Gastroesophageal sphincter (tissue), 4 donors: ENCODE measurements around the gene IL12B. TPM values are rescaled to one million over a fixed set of nuclear protein-coding genes. Genes with fewer than 3 reads are reported as not detected.
A peak's percentile ranks its signal among the peaks of the same experiment; 100 is the strongest.
"Not testable (repeated sequence)": the region's sequence is repeated elsewhere in the genome, so short reads cannot be mapped to it uniquely, and the experiment has no call there.

ENCODE experiments used
- ATAC-seq: fragments of 150-250 bp; one replicate; pipeline ENCODE4 v1.9.1; 2016; ENCODE audit warnings: mild to moderate bottlenecking, moderate library complexity
- H3K27ac ChIP-seq, 4 donors: fragments of 200-600 bp; sonication (generic) in 3 of 4; 1 replicate in 3 of 4; 2 replicates in 1 of 4; pipeline ENCODE4 v1.5.1; 2016 to 2019
- H3K27me3 ChIP-seq: fragments of 200-600 bp; sonication (generic); one replicate; pipeline ENCODE4 v1.5.1; 2019
- H3K36me3 ChIP-seq, 2 donors: fragments of 200-600 bp; sonication (generic); one replicate each; pipeline ENCODE4 v1.5.1; 2019; ENCODE audit warnings: control low read depth in 1 of 2
- H3K4me1 ChIP-seq, 3 donors: fragments of 200-600 bp; sonication (generic); 1 replicate in 2 of 3; 2 replicates in 1 of 3; pipeline ENCODE4 v1.5.1; 2016 to 2019; ENCODE audit warnings: control low read depth in 2 of 3
- H3K4me3 ChIP-seq, 2 donors: fragments of 200-600 bp; sonication (generic); one replicate each; pipeline ENCODE4 v1.5.1; 2019; ENCODE audit warnings: mild to moderate bottlenecking in 1 of 2, moderate library complexity in 1 of 2
- H3K9me3 ChIP-seq, 3 donors: fragments of 200-600 bp; sonication (generic); one replicate each; pipeline ENCODE4 v1.5.1; 2017 to 2019; ENCODE audit warnings: control low read depth in 2 of 3
- EP300 ChIP-seq: sonication (generic); formaldehyde crosslinking; IDR thresholded peaks from one replicate; pipeline ENCODE4 v1.6.1; 2017; ENCODE audit warnings: antibody characterized with exemption, mild to moderate bottlenecking
- POLR2A ChIP-seq, 2 donors: fragments of 450-650 bp; IDR thresholded peaks; one replicate each; pipeline ENCODE4 v1.6.1; 2017; ENCODE audit warnings: antibody characterized with exemption in 2 of 2, mild to moderate bottlenecking in 2 of 2, moderate library complexity in 1 of 2
- POLR2AphosphoS5 ChIP-seq: sonication (generic); formaldehyde crosslinking; IDR thresholded peaks from one replicate; pipeline ENCODE4 v1.6.1; 2017; ENCODE audit warnings: antibody characterized with exemption
- WGBS, 2 donors: methylation state at CpG; one replicate each; pipeline ENCODE4 v1.1.5; 2018; ENCODE audit warnings: low coverage in 1 of 2; 5-methylcytosine and 5-hydroxymethylcytosine counted together
- total RNA-seq, 4 donors: library from RNA; depleted of rRNA; stranded (reverse); fragments of >200 nt; gene quantifications; one replicate each; pipeline ENCODE4 v1.1.0, GENCODE V29; 2016
- TF ChIP-seq, protein P1 (sequence below), 4 experiments: fragments of 200-600 bp in 2 of 4; fragments of 450-650 bp in 2 of 4; sonication (generic) in 1 of 4; IDR thresholded peaks; one replicate each; pipeline ENCODE4 v1.5.1; 2017 to 2019; ENCODE audit warnings: antibody characterized with exemption in 4 of 4, mild to moderate bottlenecking in 2 of 4, moderate library complexity in 2 of 4

IL12B gene
- total RNA-seq: not detected

DNA sequence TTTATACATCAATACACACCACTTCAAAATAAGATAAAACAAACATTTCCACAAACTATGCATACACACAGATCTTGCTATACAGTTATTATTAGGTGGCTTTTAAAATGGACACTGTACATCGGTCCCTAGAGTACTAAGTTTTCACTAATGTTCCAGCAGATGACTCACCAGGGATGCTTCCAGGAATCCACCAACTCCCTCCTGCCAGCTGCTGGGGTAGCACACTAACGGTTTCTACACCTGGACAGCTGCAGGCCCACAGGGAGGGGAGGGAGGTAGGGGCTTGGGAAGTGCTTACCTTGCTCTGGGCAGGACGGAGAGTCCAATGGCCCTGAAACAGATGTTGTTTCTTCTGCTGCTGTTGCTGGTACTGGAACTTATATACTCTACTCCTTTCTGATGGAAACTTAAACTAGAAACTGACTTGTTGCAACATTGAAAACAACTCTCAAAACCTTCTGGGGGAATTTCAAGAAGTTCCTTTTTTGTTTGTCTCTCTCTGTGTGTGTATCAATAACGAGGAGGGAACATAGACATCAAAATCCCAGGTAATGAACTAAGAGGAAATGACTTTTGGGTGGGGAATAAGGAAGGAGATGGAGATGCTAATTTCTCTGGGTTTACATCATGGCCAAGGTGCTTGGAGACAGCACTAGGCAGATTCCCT, at the start of gene IL12B:
TSS of gene IL12B (minus strand) at position 357 of the 670 bp plus-strand sequence. CDS start 3,705 bp downstream, outside the sequence.
- 41 to 50% methylated on average over 1 to 2 of the region's 4 CpGs for WGBS, 2 donors
- Histone ChIP-seq H3K27me3 (peaks cover 56% of the 10 kb centered on the region), H3K36me3 (no peaks in the 10 kb centered on the region), H3K4me3 (peak within 1 kb of the TSS in 1 of 2 donors; percentile 44), H3K9me3 (no peaks in the 10 kb centered on the region), H3K4me1 (peaks cover 0 to 11% (median 3%) of the 10 kb centered on the region in 3 donors), H3K27ac (peak within 1 kb of the TSS in 1 of 4 donors; percentile 63)
- TF ChIP-seq, protein P1, sequence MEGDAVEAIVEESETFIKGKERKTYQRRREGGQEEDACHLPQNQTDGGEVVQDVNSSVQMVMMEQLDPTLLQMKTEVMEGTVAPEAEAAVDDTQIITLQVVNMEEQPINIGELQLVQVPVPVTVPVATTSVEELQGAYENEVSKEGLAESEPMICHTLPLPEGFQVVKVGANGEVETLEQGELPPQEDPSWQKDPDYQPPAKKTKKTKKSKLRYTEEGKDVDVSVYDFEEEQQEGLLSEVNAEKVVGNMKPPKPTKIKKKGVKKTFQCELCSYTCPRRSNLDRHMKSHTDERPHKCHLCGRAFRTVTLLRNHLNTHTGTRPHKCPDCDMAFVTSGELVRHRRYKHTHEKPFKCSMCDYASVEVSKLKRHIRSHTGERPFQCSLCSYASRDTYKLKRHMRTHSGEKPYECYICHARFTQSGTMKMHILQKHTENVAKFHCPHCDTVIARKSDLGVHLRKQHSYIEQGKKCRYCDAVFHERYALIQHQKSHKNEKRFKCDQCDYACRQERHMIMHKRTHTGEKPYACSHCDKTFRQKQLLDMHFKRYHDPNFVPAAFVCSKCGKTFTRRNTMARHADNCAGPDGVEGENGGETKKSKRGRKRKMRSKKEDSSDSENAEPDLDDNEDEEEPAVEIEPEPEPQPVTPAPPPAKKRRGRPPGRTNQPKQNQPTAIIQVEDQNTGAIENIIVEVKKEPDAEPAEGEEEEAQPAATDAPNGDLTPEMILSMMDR (IDR thresholded peaks at IDR 0.05): no peak
- TF ChIP-seq POLR2AphosphoS5 (no peak), EP300 (no peak), POLR2A (IDR thresholded peaks at IDR 0.05) (no peak)
- no peak for ATAC-seq

DNA sequence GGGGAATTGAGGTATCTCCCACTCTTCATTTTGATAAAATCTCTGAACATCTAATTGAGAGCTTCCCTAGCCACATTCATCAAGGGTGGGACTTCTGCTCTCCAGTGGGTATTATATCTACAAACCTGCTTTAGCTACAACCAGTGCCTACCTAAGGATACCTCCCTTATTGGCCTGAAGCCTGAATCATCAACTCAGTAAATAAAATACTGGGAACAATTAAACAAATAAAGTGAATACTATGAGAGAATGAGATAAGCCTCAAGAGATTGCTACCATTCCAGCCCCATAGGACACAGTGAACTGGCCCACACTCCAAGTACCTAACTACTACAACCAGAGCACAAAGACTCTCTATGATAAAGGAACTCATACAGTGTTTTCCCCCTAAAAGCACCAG, 47.4 kb upstream of the IL12B start:
- Histone ChIP-seq H3K27ac (no peak overlapping the region), H3K4me3 (no peak overlapping the region), H3K27me3 (peaks cover 6% of the 10 kb centered on the region), H3K9me3 (peaks cover 0 to 35% (median 0%) of the 10 kb centered on the region in 3 donors), H3K36me3 (no peaks in the 10 kb centered on the region), H3K4me1 (no peaks in the 10 kb centered on the region)
- no peak for ATAC-seq
- TF ChIP-seq EP300: no peak
- TF ChIP-seq, protein P1 (IDR thresholded peaks at IDR 0.05): no peak
- no peak for TF ChIP-seq POLR2AphosphoS5
- no peak for TF ChIP-seq POLR2A (IDR thresholded peaks at IDR 0.05)

DNA sequence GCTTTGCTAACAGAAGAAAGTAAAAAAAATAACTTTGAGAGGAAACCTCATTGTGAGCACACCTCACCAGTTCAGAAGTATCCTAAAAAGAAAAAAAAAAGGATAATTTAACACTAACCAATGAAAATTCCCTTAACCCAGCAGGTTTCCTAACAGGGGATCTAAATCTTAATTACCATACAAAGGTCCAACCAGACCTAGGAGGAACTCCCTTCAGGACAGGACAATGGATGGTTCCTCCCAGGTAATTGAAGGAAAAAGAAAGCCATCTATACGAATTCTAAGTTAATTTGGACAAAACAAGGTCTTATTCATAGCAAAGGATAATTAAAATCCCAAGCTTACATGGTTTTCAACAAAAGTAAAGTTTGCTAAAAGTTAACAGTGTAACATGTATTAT, 37.6 kb upstream of the IL12B start:
- not testable (repeated sequence) for H3K36me3 ChIP-seq, H3K27ac ChIP-seq, H3K4me1 ChIP-seq, H3K9me3 ChIP-seq, H3K4me3 ChIP-seq, ATAC-seq, H3K27me3 ChIP-seq
- 43 to 50% methylated on average over 1 of the region's 1 CpG for WGBS, 2 donors

DNA sequence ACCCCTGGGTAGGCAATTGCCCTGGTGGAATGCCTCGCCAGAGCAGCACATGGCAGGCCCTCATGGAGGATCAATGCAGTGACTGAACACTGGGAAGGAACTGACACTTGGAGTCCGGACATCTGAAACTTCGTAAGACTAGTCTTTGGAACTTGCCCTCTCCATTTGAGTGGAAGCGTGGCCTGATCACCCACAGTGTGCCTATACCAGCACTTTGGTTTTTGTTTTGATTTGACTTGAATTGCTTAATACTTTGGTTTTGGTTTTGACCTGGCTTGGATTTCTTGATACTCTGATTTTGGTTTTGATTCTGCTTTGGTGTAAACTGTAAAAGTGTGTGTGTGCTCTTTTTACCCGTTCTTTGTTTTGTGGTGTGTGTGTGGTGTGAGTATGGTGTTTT, 36.5 kb upstream of the IL12B start:
- 100% methylated on average over 3 of the region's 5 CpGs; no CpG with 5 or more reads in 1 of the 2 donors for WGBS, 2 donors
- not testable (repeated sequence) for H3K4me3 ChIP-seq, H3K27me3 ChIP-seq, H3K27ac ChIP-seq, ATAC-seq, H3K9me3 ChIP-seq, H3K36me3 ChIP-seq, H3K4me1 ChIP-seq

DNA sequence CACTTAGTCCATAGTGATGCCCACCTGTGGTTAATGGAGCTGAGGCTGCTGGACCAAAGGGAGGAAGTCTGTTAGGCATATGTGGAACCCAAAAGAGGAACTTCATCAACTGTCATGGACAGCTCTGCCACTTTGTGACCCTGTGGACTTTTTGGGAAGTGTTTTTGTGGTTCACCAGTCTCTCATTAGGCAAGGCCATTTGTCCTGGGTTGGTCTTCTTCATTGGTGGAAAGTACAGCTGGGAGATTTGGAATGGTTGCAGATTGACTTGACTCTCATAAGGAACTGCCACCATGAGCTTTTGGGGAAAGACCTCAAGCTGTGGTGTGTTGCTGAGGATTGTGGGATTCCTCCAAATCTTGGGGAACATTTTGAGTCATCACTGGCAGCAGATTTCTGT, 31.9 kb upstream of the IL12B start:
- no peak overlapping the region for H3K27ac ChIP-seq
- ATAC-seq: peak; percentile 50
- H3K36me3 ChIP-seq: no peaks in the 10 kb centered on the region
- H3K4me1 ChIP-seq: no peaks in the 10 kb centered on the region
- TF ChIP-seq POLR2AphosphoS5: no peak
- TF ChIP-seq EP300: no peak
- no peak for TF ChIP-seq POLR2A (IDR thresholded peaks at IDR 0.05)
- TF ChIP-seq, protein P1 (IDR thresholded peaks at IDR 0.05): no peak
- no peaks in the 10 kb centered on the region for H3K9me3 ChIP-seq
- no peaks in the 10 kb centered on the region for H3K27me3 ChIP-seq
- H3K4me3 ChIP-seq: no peak overlapping the region

DNA sequence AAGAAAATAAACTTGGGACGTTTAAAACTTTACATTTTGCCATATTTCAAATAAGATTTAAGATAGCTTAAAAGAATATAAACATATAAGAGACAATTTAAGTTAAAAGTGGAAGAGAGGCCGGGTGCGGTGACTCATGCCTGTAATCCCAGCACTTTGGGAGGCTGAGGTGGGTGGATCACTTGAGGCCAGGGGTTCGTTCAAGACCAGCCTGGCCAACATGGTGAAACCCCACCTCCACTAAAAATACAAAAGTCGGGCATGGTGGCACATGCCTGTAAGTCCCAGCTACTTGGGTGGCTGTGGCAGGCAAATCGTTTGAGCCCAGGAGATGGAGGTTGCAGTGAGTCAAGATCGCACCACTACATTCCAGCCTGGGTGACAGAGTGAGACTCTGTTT, 29.6 kb upstream of the IL12B start:
- 65 to 79% methylated on average over 7 of the region's 7 CpGs for WGBS, 2 donors
- ATAC-seq: not testable (repeated sequence)

More for the DNA sequence above, 29.6 kb upstream of the IL12B start:
- H3K4me1 ChIP-seq, H3K27me3 ChIP-seq, H3K9me3 ChIP-seq, H3K4me3 ChIP-seq, H3K27ac ChIP-seq, H3K36me3 ChIP-seq: not testable (repeated sequence)
